ENCODE results near the gene KCNJ6. TPM values are rescaled to one million over a fixed set of nuclear protein-coding genes. Genes with fewer than 3 reads are reported as not detected.

The KCNJ6 gene
- total RNA-seq, 1 donor from 2014 or later: 10.5 TPM

GRCh38 chr21:37746849-37747248, 169.4 kb downstream of the KCNJ6 start:
- DNase-seq (ENCODE audit: extremely low spot score, unreplicated experiment): no peak
- no peaks in the 10 kb centered on the region for H3K9me3 Mint-ChIP-seq (ENCODE audit: unreplicated experiment)
- peak; percentile 16 for TF ChIP-seq CTCF (IDR thresholded peaks at IDR 0.05)
- no peak overlapping the region for H3K27ac Mint-ChIP-seq (ENCODE audit: unreplicated experiment)
- no peaks in the 10 kb centered on the region for H3K36me3 Mint-ChIP-seq (ENCODE audit: unreplicated experiment)
- H3K27me3 Mint-ChIP-seq (ENCODE audit: unreplicated experiment): no peaks in the 10 kb centered on the region
- no peak overlapping the region for H3K4me3 Mint-ChIP-seq (ENCODE audit: unreplicated experiment)
- H3K4me1 Mint-ChIP-seq (ENCODE audit: unreplicated experiment): peaks cover 34% of the 10 kb centered on the region

- Mint-ChIP-seq H3K27ac (ENCODE audit: unreplicated experiment) (no peak overlapping the region), H3K4me1 (ENCODE audit: unreplicated experiment) (peaks cover 24% of the 10 kb centered on the region), H3K4me3 (ENCODE audit: unreplicated experiment) (no peak overlapping the region), H3K36me3 (ENCODE audit: unreplicated experiment) (no peaks in the 10 kb centered on the region), H3K9me3 (ENCODE audit: unreplicated experiment) (no peaks in the 10 kb centered on the region), H3K27me3 (ENCODE audit: unreplicated experiment) (no peaks in the 10 kb centered on the region)
- no peak for DNase-seq (ENCODE audit: extremely low spot score, unreplicated experiment)
- TF ChIP-seq CTCF (IDR thresholded peaks at IDR 0.05): no peak
Measured at GRCh38 chr21:37744551-37744950, 171.7 kb downstream of the KCNJ6 start.

- Mint-ChIP-seq H3K36me3 (ENCODE audit: unreplicated experiment) (no peaks in the 10 kb centered on the region), H3K4me3 (ENCODE audit: unreplicated experiment) (no peak overlapping the region), H3K27me3 (ENCODE audit: unreplicated experiment) (no peaks in the 10 kb centered on the region), H3K4me1 (ENCODE audit: unreplicated experiment) (peaks cover 38% of the 10 kb centered on the region), H3K27ac (ENCODE audit: unreplicated experiment) (peak overlapping the region; percentile 16), H3K9me3 (ENCODE audit: unreplicated experiment) (no peaks in the 10 kb centered on the region)
- no peak for DNase-seq (ENCODE audit: extremely low spot score, unreplicated experiment)
- TF ChIP-seq CTCF (IDR thresholded peaks at IDR 0.05): no peak
Measured at GRCh38 chr21:37742532-37742931, 173.7 kb downstream of the KCNJ6 start.

- no peak for DNase-seq (ENCODE audit: extremely low spot score, unreplicated experiment)
- Mint-ChIP-seq H3K27ac (ENCODE audit: unreplicated experiment) (no peak overlapping the region), H3K9me3 (ENCODE audit: unreplicated experiment) (no peaks in the 10 kb centered on the region), H3K36me3 (ENCODE audit: unreplicated experiment) (no peaks in the 10 kb centered on the region), H3K4me3 (ENCODE audit: unreplicated experiment) (no peak overlapping the region), H3K27me3 (ENCODE audit: unreplicated experiment) (no peaks in the 10 kb centered on the region), H3K4me1 (ENCODE audit: unreplicated experiment) (peaks cover 42% of the 10 kb centered on the region)
- TF ChIP-seq CTCF (IDR thresholded peaks at IDR 0.05): no peak
Measured at GRCh38 chr21:37742115-37742514, 174.1 kb downstream of the KCNJ6 start.

GRCh38 chr21:37737996-37738395, 178.3 kb downstream of the KCNJ6 start:
- Mint-ChIP-seq H3K27me3 (ENCODE audit: unreplicated experiment) (no peaks in the 10 kb centered on the region), H3K4me1 (ENCODE audit: unreplicated experiment) (peaks cover 30% of the 10 kb centered on the region), H3K27ac (ENCODE audit: unreplicated experiment) (peak overlapping the region; percentile 2), H3K9me3 (ENCODE audit: unreplicated experiment) (no peaks in the 10 kb centered on the region), H3K4me3 (ENCODE audit: unreplicated experiment) (no peak overlapping the region), H3K36me3 (ENCODE audit: unreplicated experiment) (no peaks in the 10 kb centered on the region)
- no peak for DNase-seq (ENCODE audit: extremely low spot score, unreplicated experiment)
- TF ChIP-seq CTCF (IDR thresholded peaks at IDR 0.05): no peak

Data from osteocyte (in vitro differentiated cells).